ENCODE measurements around the gene SCT.

Gene SCT

GRCh38 chr11:620201-620600, 6.8 kb downstream of the SCT start:
- no peak overlapping the region for H3K27ac ChIP-seq

GRCh38 chr11:619628-620050, 7.3 kb downstream of the SCT start:
- H3K27ac ChIP-seq, result no peak overlapping the region
- no peak for TF ChIP-seq ZFX (IDR thresholded peaks at IDR 0.05)
- no peak for TF ChIP-seq CTCF (conservative IDR thresholded peaks at IDR 0.05)

More at GRCh38 chr11:620201-620600, 6.8 kb downstream of the SCT start:
- TF ChIP-seq ZFX (IDR thresholded peaks at IDR 0.05) (no peak), CTCF (conservative IDR thresholded peaks at IDR 0.05) (no peak)

- H3K27ac ChIP-seq, result no peak overlapping the region
- TF ChIP-seq ZFX (IDR thresholded peaks at IDR 0.05), result no peak
Observed at GRCh38 chr11:618856-619627, 7.9 kb downstream of the SCT start.

- TF ChIP-seq ZFX (IDR thresholded peaks at IDR 0.05) (no peak), CTCF (conservative IDR thresholded peaks at IDR 0.05) (no peak)
- no peak overlapping the region for H3K27ac ChIP-seq
Observed at GRCh38 chr11:617912-618682, 8.9 kb downstream of the SCT start.

- H3K27ac ChIP-seq, result no peak overlapping the region
- TF ChIP-seq CTCF (conservative IDR thresholded peaks at IDR 0.05) (no peak), ZFX (IDR thresholded peaks at IDR 0.05) (no peak)
Observed at GRCh38 chr11:617199-617911, 9.6 kb downstream of the SCT start.

- TF ChIP-seq CTCF (conservative IDR thresholded peaks at IDR 0.05) (no peak), ZFX (IDR thresholded peaks at IDR 0.05) (no peak)
- H3K27ac ChIP-seq, result peak overlapping the region; percentile 78
Observed at GRCh38 chr11:616320-617198, 10.4 kb downstream of the SCT start.
